Measurements from ENCODE around the gene RPL13A.
A peak's percentile ranks its signal among the peaks of the same experiment; 100 is the strongest.

The RPL13A gene

GRCh38 chr19:49486710-49487276 lies 615 bp upstream of the RPL13A start:
- Histone ChIP-seq H2AFZ (ENCODE audit: low read length) (no peak overlapping the region), H3K27ac (ENCODE audit: low read depth, low read length, poor library complexity, severe bottlenecking) (no peak overlapping the region), H3K9me2 (ENCODE audit: low read depth, low read length) (no peaks in the 10 kb centered on the region), H3K27me3 (ENCODE audit: insufficient read depth, low read length) (no peaks in the 10 kb centered on the region), H3K79me2 (ENCODE audit: insufficient read depth, low read length) (peaks cover 23% of the 10 kb centered on the region), H3K4me1 (ENCODE audit: insufficient read depth, low read length, severe bottlenecking) (peaks cover 29% of the 10 kb centered on the region), H3K36me3 (ENCODE audit: insufficient read depth, low read length) (peaks cover 44% of the 10 kb centered on the region), H4K20me1 (ENCODE audit: insufficient read depth, low read length) (no peaks in the 10 kb centered on the region), H3K4me2 (ENCODE audit: low read length) (peak overlapping the region; percentile 45; the same call in 1 of the 2 replicates), H3K9me3 (ENCODE audit: low read length) (no peaks in the 10 kb centered on the region), H3K4me3 (ENCODE audit: low read depth, low read length, poor library complexity, severe bottlenecking) (peak overlapping the region; percentile 39), H3F3A (ENCODE audit: insufficient read depth, low read length) (peaks cover 7% of the 10 kb centered on the region), H3K9ac (ENCODE audit: low read length) (no peak overlapping the region)
- TF ChIP-seq EZH2 (IDR thresholded peaks at IDR 0.05; ENCODE audit: borderline replicate concordance, low read length) = no peak
- TF ChIP-seq, protein P1, sequence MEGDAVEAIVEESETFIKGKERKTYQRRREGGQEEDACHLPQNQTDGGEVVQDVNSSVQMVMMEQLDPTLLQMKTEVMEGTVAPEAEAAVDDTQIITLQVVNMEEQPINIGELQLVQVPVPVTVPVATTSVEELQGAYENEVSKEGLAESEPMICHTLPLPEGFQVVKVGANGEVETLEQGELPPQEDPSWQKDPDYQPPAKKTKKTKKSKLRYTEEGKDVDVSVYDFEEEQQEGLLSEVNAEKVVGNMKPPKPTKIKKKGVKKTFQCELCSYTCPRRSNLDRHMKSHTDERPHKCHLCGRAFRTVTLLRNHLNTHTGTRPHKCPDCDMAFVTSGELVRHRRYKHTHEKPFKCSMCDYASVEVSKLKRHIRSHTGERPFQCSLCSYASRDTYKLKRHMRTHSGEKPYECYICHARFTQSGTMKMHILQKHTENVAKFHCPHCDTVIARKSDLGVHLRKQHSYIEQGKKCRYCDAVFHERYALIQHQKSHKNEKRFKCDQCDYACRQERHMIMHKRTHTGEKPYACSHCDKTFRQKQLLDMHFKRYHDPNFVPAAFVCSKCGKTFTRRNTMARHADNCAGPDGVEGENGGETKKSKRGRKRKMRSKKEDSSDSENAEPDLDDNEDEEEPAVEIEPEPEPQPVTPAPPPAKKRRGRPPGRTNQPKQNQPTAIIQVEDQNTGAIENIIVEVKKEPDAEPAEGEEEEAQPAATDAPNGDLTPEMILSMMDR (IDR thresholded peaks at IDR 0.05; ENCODE audit: low read length) = no peak

GRCh38 chr19:49488046-49488862 lies 846 bp downstream of the RPL13A start:
- peak overlapping the region; percentile 96 for H3K9ac ChIP-seq (ENCODE audit: low read length)
- H3K4me3 ChIP-seq (ENCODE audit: low read depth, low read length, poor library complexity, severe bottlenecking) = peak overlapping the region; percentile 84
- H3F3A ChIP-seq (ENCODE audit: insufficient read depth, low read length) = peaks cover 15% of the 10 kb centered on the region
- H3K79me2 ChIP-seq (ENCODE audit: insufficient read depth, low read length) = peaks cover 23% of the 10 kb centered on the region
- TF ChIP-seq, protein P1 (IDR thresholded peaks at IDR 0.05; ENCODE audit: low read length) = no peak
- TF ChIP-seq EZH2 (IDR thresholded peaks at IDR 0.05; ENCODE audit: borderline replicate concordance, low read length) = no peak
- no peak overlapping the region for H2AFZ ChIP-seq (ENCODE audit: low read length)
- H3K27ac ChIP-seq (ENCODE audit: low read depth, low read length, poor library complexity, severe bottlenecking) = peak overlapping the region; percentile 84
- H4K20me1 ChIP-seq (ENCODE audit: insufficient read depth, low read length) = no peaks in the 10 kb centered on the region
- H3K36me3 ChIP-seq (ENCODE audit: insufficient read depth, low read length) = peaks cover 58% of the 10 kb centered on the region
- no peaks in the 10 kb centered on the region for H3K27me3 ChIP-seq (ENCODE audit: insufficient read depth, low read length)
- peaks cover 29% of the 10 kb centered on the region for H3K4me1 ChIP-seq (ENCODE audit: insufficient read depth, low read length, severe bottlenecking)
- H3K4me2 ChIP-seq (ENCODE audit: low read length) = peak overlapping the region; percentile 85
- H3K9me3 ChIP-seq (ENCODE audit: low read length) = no peaks in the 10 kb centered on the region
- no peaks in the 10 kb centered on the region for H3K9me2 ChIP-seq (ENCODE audit: low read depth, low read length)

DNA sequence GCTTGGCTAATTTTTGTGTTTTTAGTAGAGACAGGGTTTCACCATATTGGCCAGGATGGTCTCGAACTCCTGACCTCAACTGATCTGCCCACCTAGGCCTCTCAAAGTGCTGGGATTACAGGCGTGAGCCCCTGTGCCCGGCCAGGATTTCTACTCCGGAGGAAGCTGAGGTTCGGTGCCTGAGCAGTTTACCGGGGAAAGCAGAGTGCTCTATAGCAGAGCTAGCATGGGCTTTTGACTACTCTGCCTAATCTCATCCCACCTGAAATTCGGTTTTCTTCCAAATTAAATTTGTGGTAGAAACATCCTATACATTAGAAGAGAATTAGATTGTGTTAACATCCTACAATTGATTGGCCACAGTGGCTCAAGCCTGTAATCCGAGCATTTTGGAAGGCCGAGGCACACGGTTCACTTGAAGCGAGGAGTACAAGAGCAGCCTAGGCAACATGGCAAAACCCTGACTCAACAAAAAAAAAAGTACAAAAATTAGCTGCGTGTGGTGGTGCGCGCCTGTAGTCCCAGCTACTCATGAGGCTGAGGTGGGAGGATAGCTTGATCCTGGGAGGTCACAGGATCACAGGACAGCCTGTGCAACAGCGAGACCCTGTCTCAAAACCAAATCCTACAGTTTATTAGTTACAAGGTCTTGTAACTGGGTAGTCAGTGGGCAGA lies 1.6 kb downstream of the RPL13A start:
- Histone ChIP-seq H3K36me3 (ENCODE audit: insufficient read depth, low read length) (peaks cover 61% of the 10 kb centered on the region), H3K79me2 (ENCODE audit: insufficient read depth, low read length) (peaks cover 23% of the 10 kb centered on the region), H3K27me3 (ENCODE audit: insufficient read depth, low read length) (no peaks in the 10 kb centered on the region), H3K27ac (ENCODE audit: low read depth, low read length, poor library complexity, severe bottlenecking) (peak overlapping the region; percentile 84), H2AFZ (ENCODE audit: low read length) (no peak overlapping the region), H3F3A (ENCODE audit: insufficient read depth, low read length) (peaks cover 16% of the 10 kb centered on the region), H4K20me1 (ENCODE audit: insufficient read depth, low read length) (no peaks in the 10 kb centered on the region), H3K9me2 (ENCODE audit: low read depth, low read length) (no peaks in the 10 kb centered on the region), H3K4me3 (ENCODE audit: low read depth, low read length, poor library complexity, severe bottlenecking) (peak overlapping the region; percentile 84), H3K9me3 (ENCODE audit: low read length) (no peaks in the 10 kb centered on the region), H3K9ac (ENCODE audit: low read length) (peak overlapping the region; percentile 96), H3K4me2 (ENCODE audit: low read length) (peak overlapping the region; percentile 85), H3K4me1 (ENCODE audit: insufficient read depth, low read length, severe bottlenecking) (peaks cover 29% of the 10 kb centered on the region)
- TF ChIP-seq EZH2 (IDR thresholded peaks at IDR 0.05; ENCODE audit: borderline replicate concordance, low read length) = no peak
- TF ChIP-seq, protein P1 (IDR thresholded peaks at IDR 0.05; ENCODE audit: low read length) = no peak
